CD4-positive, alpha-beta T cell (primary cell): ENCODE results near the gene TTLL9. TPM values are rescaled to one million over a fixed set of nuclear protein-coding genes. Genes with fewer than 3 reads are reported as not detected.

Experiments
- ATAC-seq: fragments of 200-7000 bp; cut with Tn5 transposase; one replicate; pipeline ENCODE4 v1.10.0; 2022; ENCODE audit warnings: mild to moderate bottlenecking; ENCODE audit not compliant: poor library complexity
- CTCF ChIA-PET: fragments of 350-600 bp; sonication (Branson Sonifier 250); formaldehyde crosslinking; loops from one replicate; lab custom pipeline; 2021; ENCODE audit warnings: antibody characterized with exemption, inconsistent platforms; lab: Charles Lee
- POLR2A ChIA-PET: fragments of 350-600 bp; sonication (Branson Sonifier 250); formaldehyde crosslinking; loops from one replicate; lab custom pipeline; 2021; ENCODE audit warnings: antibody characterized with exemption, inconsistent platforms; lab: Charles Lee
- DNase-seq, 14 experiments: peaks; one replicate each; pipeline ENCODE4 v3.0.0-alpha.2; 2013 to 2020; ENCODE audit warnings: mixed read lengths in 2 of 14
- H3K27ac ChIP-seq, 2 donors: one replicate each; pipeline versions ENCODE4 v1.5.1 to v1.7.0; 2013; ENCODE audit warnings: low read length in 2 of 2, low read depth in 1 of 2, mild to moderate bottlenecking in 1 of 2
- H3K27me3 ChIP-seq, 2 experiments: 1 replicate in 1 of 2; 2 replicates in 1 of 2; pipeline versions ENCODE4 v1.6.1 to v1.7.0; 2013; ENCODE audit warnings: low read length in 2 of 2, control low read depth in 1 of 2, mild to moderate bottlenecking in 1 of 2, moderate library complexity in 1 of 2; ENCODE audit not compliant: insufficient read depth in 2 of 2, control insufficient read depth in 1 of 2
- H3K36me3 ChIP-seq: one replicate; pipeline ENCODE4 v1.6.1; 2013; ENCODE audit warnings: low read length, control low read depth; ENCODE audit not compliant: insufficient read depth
- H3K4me1 ChIP-seq: one replicate; pipeline ENCODE4 v1.6.1; 2013; ENCODE audit warnings: low read length, control low read depth; ENCODE audit not compliant: insufficient read depth
- H3K4me3 ChIP-seq: one replicate; pipeline ENCODE4 v1.5.1; 2013; ENCODE audit warnings: mild to moderate bottlenecking, low read length, moderate library complexity
- H3K9me3 ChIP-seq, 2 experiments: 1 replicate in 1 of 2; 2 replicates in 1 of 2; pipeline versions ENCODE4 v1.6.1 to v1.7.0; 2013; ENCODE audit warnings: low read length in 2 of 2, mild to moderate bottlenecking in 2 of 2, control low read depth in 1 of 2, moderate library complexity in 1 of 2; ENCODE audit not compliant: control insufficient read depth in 1 of 2, insufficient read depth in 1 of 2
- H3K27ac Mint-ChIP-seq: one replicate; pipeline ENCODE4 v1.8.0; 2020; ENCODE audit warnings: mixed read lengths
- H3K27me3 Mint-ChIP-seq: one replicate; pipeline ENCODE4 v1.8.0; 2021; ENCODE audit warnings: mixed read lengths
- H3K36me3 Mint-ChIP-seq: one replicate; pipeline ENCODE4 v1.8.0; 2021; ENCODE audit warnings: low read depth, mixed read lengths
- H3K4me1 Mint-ChIP-seq: one replicate; pipeline ENCODE4 v1.8.0; 2021; ENCODE audit warnings: low read depth, mixed read lengths
- H3K4me3 Mint-ChIP-seq: one replicate; pipeline ENCODE4 v1.8.0; 2020; ENCODE audit warnings: mild to moderate bottlenecking, mixed read lengths
- H3K9me3 Mint-ChIP-seq: one replicate; pipeline ENCODE4 v1.8.0; 2020; ENCODE audit warnings: mixed read lengths
- intact Hi-C, 2 experiments: fragments of 100-400 bp; cut with DNase I in 1 of 2; cut with micrococcal nuclease in 1 of 2; formaldehyde crosslinking; loops; one replicate each; pipeline versions ENCODE4 v1.15.1 to v1.9.0; 2023 to 2025; cut with DNase I, micrococcal nuclease
- total RNA-seq, 174 experiments: library from RNA in 2 of 174; stranded (reverse) in 2 of 174; gene quantifications; one replicate each; pipeline ENCODE4 v1.2.3 and lab custom pipeline; 2021 to 2026
- TF ChIP-seq, protein P1 (sequence below): fragments of 200-600 bp; IDR thresholded peaks from one replicate; pipeline ENCODE4 v1.8.0; 2022; ENCODE audit warnings: antibody characterized with exemption, mild to moderate bottlenecking

The TTLL9 gene
- total RNA-seq, 2 experiments from 2014 or later, result not detected

DNA sequence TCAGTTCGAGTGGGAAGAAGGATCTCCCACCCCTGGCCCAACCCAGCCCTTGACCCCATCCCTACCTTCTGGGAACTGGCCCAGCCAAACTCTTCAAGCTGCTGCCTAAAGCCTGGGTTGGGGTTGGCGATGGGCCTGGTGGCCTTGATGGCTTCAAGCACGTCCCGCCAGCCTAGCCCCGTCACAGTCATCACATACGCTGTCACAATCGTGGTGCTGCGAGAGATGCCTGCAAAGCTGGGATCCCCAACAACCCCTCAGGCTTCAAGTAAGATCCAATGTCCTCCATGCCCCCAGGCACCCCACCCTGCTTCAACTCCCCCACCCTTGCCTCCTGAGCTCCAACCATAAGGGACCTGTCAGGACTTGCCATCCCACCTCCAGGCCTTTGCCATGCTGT, 7.9 kb upstream of the TTLL9 start:
- H3K36me3 ChIP-seq, result no peaks in the 10 kb centered on the region
- H3K4me1 Mint-ChIP-seq, result peaks cover 13% of the 10 kb centered on the region
- peaks cover 11% of the 10 kb centered on the region for H3K27me3 Mint-ChIP-seq
- ChIA-PET CTCF (interaction anchor here (1.3 kb wide), 1 partner anchor 10 kb away, joined by 3 read pairs; no protein-coding TSS in a partner anchor), POLR2A (no interaction called here)
- peaks cover 22% of the 10 kb centered on the region for H3K4me1 ChIP-seq
- peaks cover 30 to 36% of the 10 kb centered on the region in 2 experiments for H3K27me3 ChIP-seq
- no peak for DNase-seq
- no peak overlapping the region for H3K27ac Mint-ChIP-seq
- H3K36me3 Mint-ChIP-seq, result no peaks in the 10 kb centered on the region
- no peak overlapping the region for H3K4me3 ChIP-seq
- peak overlapping the region; percentile 86 for H3K4me3 Mint-ChIP-seq
- no peaks in the 10 kb centered on the region for H3K9me3 Mint-ChIP-seq
- no peak overlapping the region for H3K27ac ChIP-seq
- H3K9me3 ChIP-seq, result peaks cover 0 to 13% of the 10 kb centered on the region in 2 experiments
- intact Hi-C loops, result no loop called here
- TF ChIP-seq, protein P1, sequence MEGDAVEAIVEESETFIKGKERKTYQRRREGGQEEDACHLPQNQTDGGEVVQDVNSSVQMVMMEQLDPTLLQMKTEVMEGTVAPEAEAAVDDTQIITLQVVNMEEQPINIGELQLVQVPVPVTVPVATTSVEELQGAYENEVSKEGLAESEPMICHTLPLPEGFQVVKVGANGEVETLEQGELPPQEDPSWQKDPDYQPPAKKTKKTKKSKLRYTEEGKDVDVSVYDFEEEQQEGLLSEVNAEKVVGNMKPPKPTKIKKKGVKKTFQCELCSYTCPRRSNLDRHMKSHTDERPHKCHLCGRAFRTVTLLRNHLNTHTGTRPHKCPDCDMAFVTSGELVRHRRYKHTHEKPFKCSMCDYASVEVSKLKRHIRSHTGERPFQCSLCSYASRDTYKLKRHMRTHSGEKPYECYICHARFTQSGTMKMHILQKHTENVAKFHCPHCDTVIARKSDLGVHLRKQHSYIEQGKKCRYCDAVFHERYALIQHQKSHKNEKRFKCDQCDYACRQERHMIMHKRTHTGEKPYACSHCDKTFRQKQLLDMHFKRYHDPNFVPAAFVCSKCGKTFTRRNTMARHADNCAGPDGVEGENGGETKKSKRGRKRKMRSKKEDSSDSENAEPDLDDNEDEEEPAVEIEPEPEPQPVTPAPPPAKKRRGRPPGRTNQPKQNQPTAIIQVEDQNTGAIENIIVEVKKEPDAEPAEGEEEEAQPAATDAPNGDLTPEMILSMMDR, result no peak
- no peak for ATAC-seq

DNA sequence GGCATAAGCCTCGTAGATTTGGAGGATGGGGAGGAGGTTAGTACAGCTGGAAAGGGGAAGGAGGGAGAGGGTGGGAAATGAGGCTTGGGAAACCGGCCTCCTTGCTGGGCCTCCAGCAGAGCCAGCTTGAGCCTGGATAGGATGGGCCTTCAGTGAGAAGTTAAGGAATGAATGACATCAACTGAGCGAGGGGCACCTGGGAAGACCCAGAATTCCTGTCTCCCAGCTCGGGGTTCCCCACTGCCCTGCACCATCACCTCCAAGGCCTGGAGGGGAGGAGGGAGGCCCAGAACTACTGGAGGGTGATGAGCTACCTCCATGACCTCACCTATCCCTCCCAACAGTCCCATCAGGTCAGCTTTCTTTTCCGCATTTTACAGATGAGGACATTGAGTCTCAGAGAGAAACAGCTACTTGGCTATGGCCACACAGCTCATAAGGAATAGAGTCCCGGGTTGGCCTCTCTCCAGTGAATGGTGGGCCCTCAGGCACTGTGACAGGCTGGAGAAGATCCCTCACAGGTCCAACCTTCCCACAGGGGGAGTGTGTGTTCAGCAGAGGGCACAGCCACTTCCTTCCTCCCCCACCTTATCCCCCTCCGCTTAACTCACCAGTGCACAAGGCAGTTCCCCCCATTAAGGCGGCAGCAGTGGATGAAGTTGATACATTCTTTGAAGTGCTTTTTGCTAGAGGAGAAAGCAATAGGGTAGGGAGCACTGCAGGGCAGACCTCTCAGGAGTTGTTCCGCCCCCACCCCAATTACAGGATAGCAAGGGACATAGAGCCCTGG, 6.9 kb upstream of the TTLL9 start:
- DNase-seq, result no peak
- ATAC-seq, result no peak
- no peak overlapping the region for H3K27ac ChIP-seq
- Mint-ChIP-seq H3K4me1 (peaks cover 13% of the 10 kb centered on the region), H3K36me3 (no peaks in the 10 kb centered on the region), H3K27me3 (peaks cover 16% of the 10 kb centered on the region), H3K27ac (no peak overlapping the region), H3K4me3 (no peak overlapping the region), H3K9me3 (no peaks in the 10 kb centered on the region)
- H3K27me3 ChIP-seq, result peaks cover 21 to 26% of the 10 kb centered on the region in 2 experiments
- CTCF ChIA-PET, result interaction anchor here (1.3 kb wide), 1 partner anchor 11 kb away, joined by 3 read pairs; no protein-coding TSS in a partner anchor
- no peak overlapping the region for H3K4me3 ChIP-seq
- TF ChIP-seq, protein P1, result no peak
- no peaks in the 10 kb centered on the region for H3K36me3 ChIP-seq
- H3K4me1 ChIP-seq, result peaks cover 15% of the 10 kb centered on the region
- POLR2A ChIA-PET, result no interaction called here
- intact Hi-C loops, result no loop called here
- peaks cover 0 to 9% of the 10 kb centered on the region in 2 experiments for H3K9me3 ChIP-seq

DNA sequence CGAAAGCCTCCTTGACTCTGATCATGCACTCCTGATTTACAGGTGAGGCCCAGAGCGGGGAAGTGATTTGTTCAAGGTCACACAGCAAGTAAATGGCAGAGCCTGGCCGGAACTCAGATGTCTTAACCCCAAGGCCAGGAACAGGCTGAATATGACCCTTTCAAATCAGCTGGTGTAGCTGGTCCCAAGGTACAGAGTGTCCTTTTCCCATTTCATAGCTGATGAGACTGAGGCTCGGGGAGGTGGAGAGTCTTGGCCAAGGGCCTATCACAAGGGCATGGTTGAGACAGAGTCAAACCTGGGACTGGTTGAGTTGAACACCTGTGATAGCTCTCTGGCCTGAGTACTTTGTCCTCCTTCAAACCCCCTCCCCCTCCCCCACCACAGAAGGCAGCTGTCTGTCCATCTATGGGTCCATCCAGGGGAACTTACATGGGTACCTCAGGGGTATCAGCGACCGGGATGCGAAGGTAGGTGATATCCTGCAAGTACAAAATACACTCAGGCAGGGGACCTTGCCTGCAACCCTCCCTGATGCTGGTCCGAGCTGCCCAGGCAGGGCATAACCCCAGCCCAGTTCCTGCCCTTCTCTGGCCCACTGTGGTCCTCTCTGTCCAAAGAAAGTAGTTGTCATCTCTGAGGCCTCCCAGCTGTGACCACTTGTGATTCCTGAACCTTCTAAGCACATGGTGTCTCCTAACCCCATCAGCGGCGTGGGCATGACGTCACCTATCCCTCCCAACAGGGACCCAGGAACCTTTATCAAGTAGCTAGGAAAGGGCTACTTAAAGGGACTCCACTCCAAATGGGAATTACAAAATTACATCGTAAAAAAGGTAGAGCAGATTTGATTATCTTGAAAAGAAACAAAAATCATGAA, 5.7 kb upstream of the TTLL9 start:
- no peak for ATAC-seq
- H3K27me3 Mint-ChIP-seq, result peaks cover 29% of the 10 kb centered on the region

More for the DNA sequence above, 5.7 kb upstream of the TTLL9 start:
- H3K4me1 ChIP-seq, result peaks cover 18% of the 10 kb centered on the region
- H3K9me3 ChIP-seq, result peaks cover 0 to 12% of the 10 kb centered on the region in 2 experiments
- Mint-ChIP-seq H3K36me3 (no peaks in the 10 kb centered on the region), H3K4me1 (peaks cover 17% of the 10 kb centered on the region), H3K9me3 (no peaks in the 10 kb centered on the region), H3K4me3 (no peak overlapping the region), H3K27ac (no peak overlapping the region)
- H3K4me3 ChIP-seq, result no peak overlapping the region
- TF ChIP-seq, protein P1, result no peak
- peaks cover 20 to 27% of the 10 kb centered on the region in 2 experiments for H3K27me3 ChIP-seq
- intact Hi-C loops, result no loop called here
- ChIA-PET POLR2A (no interaction called here), CTCF (interaction anchor here (0.7 kb wide), 1 partner anchor 12 kb away, joined by 4 read pairs; no protein-coding TSS in a partner anchor)
- H3K27ac ChIP-seq, result no peak overlapping the region
- DNase-seq, result no peak
- no peaks in the 10 kb centered on the region for H3K36me3 ChIP-seq
